NOMO-1 (cell line): ENCODE results near the gene ATN1.
"Not testable (repeated sequence)": the region's sequence is repeated elsewhere in the genome, so short reads cannot be mapped to it uniquely, and the experiment has no call there.

Source experiments
- DNase-seq, 2 experiments: peaks; one replicate each; lab custom pipeline; 2025; ENCODE audit not compliant: unreplicated experiment in 2 of 2; lab: John Stamatoyannopoulos, UW

The ATN1 gene

DNA sequence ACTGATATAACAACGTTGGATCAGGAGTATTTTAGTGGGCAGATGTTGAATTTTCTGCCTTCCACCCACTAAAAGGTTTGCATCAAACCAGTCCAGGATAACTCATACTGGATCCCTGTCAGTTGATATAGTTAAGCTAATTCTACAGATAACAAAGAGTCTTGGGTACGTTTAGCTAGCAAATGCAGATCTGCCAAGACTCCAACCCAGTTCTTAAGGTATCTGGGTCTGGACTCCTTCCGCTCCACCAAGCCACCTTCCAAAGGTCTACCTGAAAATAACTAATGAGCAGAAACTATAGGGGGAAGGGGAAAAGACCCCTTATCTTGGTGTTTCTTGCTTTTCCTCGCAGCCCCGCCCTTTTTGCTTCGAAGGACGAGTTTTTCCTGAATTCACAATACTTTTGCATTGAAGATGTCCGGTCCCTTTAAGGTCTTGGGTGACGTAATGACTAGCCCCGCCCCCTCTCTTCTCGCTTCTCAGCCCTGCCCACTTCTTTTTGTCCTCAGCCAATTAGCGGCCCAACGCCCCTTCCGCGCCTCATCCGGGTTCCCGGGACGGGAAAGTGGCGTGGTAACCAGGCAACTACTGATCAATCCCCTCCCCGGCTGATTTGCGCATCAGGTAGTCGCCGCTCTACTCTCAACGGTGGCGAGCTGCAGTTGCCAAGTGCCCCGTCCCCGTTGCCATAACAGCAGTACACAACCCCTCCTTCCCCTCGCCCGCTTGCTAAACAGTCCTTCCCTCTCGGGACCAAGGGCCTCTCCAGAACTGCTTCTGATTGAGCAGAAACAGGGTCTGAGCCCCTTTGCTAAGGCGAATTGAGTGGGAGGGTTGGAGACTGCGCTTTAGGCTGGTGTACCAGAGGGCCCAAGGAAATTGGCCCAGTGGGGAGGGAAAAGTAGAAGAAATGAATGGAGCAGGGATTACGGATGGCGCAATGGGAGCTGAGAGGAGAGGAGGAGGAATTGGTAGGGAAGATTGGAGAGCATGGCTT lies 23.2 kb upstream of the ATN1 start, which contains the start of gene LRRC23:
LRRC23 (plus strand) TSS at position 543 of the 997 bp plus-strand sequence. CDS start 812 bp downstream, outside the sequence.
- peak; percentile 89 to 97 for DNase-seq

DNA sequence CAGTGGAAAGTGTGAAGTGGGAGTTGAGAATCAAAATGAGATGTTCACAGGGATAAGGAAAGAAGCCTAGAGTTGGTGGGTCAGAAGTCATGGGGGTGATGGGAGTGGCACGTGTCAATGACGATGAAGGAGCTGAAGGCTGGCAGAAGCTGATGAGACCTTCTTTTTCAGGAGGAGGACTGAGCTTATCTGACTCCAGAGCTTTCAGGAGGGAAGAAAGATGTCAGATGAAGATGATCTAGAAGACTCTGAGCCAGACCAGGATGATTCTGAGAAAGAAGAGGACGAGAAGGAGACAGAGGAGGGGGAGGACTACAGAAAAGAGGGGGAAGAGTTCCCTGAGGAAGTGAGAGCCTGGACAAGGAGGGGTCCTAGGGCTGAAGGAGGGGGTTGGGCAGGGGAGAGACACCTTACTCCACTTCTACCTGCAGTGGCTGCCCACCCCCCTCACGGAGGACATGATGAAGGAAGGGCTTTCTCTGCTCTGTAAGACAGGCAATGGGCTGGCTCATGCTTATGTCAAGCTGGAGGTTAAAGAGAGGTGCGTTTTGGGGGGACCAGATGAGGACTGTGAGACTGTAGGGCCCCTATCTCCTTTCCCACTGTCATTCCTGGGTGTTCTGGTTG lies 22.2 kb upstream of the ATN1 start:
- DNase-seq = no peak

DNA sequence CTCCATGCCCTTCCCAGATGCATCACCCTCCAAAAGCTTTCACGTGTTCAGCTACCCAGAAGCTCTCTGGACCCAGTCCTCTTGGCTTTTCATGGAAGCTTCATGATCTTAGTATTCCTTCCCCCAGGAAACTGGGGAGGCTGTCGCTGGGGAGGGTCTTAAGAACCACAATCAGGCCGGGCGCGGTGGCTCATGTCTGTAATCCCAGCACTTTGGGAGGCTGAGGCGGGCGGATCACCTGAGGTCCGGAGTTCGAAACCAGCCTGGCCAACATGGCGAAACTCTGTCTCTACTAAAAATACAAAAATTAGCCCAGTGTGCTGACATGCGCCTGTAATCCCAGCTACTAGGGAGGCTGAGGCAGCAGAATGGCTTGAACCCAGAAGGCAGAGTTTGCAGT lies 19.6 kb upstream of the ATN1 start:
- not testable (repeated sequence) for DNase-seq

DNA sequence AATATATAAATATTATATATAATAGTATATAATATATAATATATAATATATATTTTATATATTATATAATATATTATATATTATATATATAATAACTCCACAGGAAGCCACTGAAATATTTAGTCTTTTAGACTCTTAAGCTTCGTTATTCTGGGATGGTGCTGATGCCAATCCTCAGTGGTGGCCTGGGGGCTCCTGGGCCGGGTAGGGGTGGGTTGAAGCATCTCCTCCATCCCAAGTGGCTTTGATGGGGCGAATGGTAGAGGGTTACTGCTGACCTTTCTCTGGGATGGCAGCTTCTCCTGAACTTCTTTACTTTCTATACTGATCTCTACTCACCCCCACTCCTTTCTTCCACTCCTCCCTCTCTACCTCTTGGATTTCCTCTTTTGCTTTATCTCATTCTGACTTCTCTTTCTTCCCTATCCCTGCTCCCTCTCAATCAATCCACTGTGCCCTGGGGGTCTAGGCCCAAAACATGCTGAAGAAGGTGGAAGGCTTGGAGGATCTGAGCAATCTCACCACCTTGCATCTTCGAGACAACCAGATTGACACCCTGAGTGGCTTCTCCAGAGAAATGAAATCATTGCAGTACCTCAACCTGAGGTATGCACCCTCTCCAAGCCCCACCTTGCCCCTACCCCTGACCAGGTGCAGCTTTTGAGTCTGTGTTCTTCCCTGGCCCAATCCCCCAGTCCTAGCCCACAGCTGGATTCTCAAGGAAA lies 18.2 kb upstream of the ATN1 start:
- peak in 1 of 2 experiments; percentile 22 for DNase-seq

DNA sequence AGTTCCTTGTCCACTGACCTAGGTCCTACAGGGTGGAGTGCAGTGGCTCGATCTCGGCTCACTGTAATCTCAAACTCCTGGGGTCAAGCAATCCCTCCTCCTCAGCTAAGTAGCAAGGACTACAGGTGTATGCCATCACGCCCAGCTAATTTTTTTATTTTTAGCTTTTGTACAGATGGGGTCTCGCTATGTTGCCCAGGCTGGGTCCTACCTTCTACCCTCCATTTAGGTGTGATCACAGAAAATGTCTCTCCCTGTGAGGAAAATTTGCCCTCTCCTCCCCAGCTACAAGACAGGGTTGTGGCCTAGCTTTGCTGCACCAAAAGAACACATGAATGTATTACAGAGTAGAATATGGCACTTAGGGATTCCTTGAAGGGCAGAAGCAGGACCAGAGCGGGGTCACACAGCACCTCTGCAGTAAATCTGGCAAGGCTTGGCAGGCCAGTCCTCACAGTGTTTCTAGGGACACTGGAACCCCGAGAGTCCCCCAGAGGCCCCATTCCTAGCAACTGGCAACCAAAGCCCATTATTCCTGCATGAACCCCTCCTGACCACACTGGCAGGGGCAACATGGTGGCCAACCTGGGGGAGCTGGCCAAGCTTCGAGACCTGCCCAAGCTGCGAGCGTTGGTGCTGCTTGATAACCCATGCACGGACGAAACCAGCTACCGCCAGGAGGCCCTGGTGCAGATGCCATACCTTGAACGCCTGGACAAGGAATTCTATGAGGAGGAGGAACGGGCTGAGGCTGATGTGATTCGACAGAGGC lies 15.4 kb upstream of the ATN1 start:
- no peak for DNase-seq

- DNase-seq = peak; percentile 33 to 44
These were observed 13.4 kb upstream of the ATN1 start, which contains the start of gene ENO2 for GRCh38 chr12:6914246-6914946. ENO2 (plus strand) TSS chr12:6914580; CDS start chr12:6915833, 1,253 bp downstream.

DNA sequence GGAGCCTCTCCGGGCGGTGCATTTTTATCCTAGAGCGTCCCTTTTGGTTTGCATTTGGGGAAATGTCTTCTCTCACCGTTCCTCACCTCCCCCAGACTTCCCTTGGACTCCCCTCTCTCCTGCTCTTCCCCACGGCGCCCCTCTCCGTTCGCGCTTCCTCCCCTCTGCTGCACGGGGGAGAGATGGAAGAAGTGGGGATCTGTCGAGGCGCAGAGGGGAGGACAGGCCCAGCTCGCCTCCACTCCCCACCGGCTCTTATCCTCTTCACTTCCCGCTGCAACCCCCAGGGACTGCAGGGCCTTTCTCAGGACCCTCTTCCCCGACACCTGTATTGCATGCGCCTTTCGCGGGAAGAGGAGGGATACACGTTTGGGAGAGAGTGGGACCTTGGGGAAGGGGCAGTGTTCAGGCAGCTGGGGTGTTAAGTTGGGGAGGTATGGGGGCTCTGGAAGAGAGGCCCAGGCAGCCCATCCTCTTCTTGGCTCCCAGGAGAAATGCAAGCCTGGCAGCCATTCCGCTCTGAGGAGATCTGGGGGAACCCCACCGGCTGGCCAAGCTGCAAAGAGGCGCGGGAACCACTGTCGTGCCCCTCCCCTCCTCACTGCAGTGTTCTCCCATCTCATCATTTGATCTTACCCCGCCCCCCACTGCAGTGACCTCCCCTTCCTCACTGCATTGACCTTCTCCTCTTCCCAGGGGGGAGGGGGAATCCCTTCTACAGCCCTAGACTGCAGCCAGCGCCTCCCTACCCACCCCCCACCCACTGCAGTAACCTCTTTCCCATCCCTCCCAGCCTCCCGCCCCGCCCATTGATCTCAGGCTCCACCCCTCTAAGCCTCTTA lies 12.6 kb upstream of the ATN1 start:
- DNase-seq = no peak

DNA sequence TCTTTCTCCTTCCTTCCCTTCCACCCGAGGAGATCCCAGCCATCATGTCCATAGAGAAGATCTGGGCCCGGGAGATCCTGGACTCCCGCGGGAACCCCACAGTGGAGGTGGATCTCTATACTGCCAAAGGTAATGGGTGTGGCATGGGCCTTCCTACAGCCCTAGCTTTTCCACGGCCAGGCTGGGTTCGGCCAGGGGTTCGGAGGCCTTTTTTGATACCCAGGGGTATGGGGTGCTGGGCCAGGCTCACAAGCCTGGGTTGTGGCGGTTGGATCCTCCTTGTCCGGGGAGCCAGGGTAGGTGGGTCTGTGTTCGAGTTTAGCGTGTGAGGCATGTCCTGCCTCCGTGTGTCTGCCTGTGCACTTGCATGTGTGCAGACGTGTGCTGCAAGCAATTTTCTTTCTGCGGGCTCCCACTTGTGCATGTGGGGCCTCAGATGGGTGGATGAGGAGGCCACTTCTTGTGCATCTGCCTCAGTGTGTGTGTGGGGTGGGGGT lies 11.9 kb upstream of the ATN1 start:
- no peak for DNase-seq

DNA sequence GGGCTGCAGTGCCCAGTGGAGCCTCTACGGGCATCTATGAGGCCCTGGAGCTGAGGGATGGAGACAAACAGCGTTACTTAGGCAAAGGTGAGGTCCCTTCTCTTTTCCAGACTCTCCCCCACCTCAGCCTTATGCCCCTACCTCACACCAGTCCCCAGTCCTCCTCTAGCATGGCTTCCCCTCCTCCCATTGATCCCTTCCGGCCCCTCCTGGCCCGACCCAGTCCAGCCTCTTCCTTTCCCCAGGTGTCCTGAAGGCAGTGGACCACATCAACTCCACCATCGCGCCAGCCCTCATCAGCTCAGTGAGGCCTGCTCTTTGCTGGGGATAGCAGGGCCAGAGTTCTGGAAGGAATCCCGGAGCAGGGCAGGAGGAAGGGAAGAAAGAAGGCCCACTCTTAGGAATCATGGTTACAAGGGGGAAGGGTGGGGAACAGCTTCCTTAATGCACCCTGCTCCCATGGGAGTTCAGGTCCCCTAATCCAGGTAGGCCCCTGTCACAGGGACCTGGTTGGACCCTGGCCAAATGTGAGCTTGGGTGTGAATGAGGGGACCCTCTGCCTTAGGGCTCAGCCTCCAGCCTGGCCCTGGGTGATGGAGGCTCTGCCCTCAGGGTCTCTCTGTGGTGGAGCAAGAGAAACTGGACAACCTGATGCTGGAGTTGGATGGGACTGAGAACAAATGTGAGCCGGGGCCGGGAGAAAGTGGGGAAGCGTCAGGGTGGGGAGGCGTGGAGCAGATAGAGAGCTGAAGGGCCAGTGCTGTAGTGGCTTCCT lies 11.1 kb upstream of the ATN1 start:
- no peak for DNase-seq

GRCh38 chr12:6917491-6918231 lies 10.1 kb upstream of the ATN1 start:
- DNase-seq = no peak

- DNase-seq = no peak
These were observed 8.2 kb upstream of the ATN1 start for GRCh38 chr12:6919588-6919987.

DNA sequence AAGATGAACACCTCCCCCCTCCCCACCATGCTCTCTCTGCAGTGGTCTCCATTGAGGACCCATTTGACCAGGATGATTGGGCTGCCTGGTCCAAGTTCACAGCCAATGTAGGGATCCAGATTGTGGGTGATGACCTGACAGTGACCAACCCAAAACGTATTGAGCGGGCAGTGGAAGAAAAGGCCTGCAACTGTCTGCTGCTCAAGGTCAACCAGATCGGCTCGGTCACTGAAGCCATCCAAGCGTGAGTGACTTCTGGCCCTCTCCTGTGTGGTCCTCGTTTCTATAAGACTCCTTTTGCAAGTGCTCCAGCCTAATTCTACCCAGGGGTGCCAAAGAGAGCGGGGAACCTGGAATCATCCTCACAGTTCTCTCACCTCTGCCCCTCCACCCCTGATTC lies 6.2 kb upstream of the ATN1 start:
- DNase-seq = no peak

GRCh38 chr12:6921996-6922946 lies 5.5 kb upstream of the ATN1 start:
- no peak for DNase-seq

DNA sequence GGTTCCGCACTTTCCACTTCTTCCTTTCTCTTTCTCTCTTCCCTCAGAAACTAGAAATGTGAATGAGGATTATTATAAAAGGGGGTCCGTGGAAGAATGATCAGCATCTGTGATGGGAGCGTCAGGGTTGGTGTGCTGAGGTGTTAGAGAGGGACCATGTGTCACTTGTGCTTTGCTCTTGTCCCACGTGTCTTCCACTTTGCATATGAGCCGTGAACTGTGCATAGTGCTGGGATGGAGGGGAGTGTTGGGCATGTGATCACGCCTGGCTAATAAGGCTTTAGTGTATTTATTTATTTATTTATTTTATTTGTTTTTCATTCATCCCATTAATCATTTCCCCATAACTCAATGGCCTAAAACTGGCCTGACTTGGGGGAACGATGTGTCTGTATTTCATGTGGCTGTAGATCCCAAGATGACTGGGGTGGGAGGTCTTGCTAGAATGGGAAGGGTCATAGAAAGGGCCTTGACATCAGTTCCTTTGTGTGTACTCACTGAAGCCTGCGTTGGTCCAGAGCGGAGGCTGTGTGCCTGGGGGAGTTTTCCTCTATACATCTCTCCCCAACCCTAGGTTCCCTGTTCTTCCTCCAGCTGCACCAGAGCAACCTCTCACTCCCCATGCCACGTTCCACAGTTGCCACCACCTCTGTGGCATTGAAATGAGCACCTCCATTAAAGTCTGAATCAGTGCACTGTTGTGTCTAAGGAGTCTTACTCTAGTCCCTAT lies 4.6 kb upstream of the ATN1 start:
- no peak for DNase-seq

DNA sequence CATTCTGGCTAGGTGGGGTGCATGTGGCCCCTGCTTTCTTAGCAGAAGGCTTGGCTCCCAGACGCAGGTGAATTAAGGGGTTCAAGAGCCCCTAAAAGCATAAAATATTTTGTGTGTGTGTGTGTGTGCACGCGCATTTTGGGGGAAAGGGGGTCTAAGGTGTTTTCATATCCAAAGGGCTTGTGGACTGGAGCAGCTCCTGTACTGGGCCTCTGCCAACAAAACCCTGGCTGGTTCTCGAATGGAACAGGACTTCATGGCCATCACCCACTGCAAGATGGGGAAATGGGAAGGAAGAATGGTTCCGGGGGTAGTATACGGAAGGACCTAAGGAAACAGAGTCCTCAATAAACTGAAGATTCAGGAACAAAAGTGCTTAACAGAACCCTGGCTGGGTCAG lies 3.9 kb upstream of the ATN1 start:
- DNase-seq = no peak

- no peak for DNase-seq
These were observed 2.6 kb upstream of the ATN1 start for GRCh38 chr12:6925239-6925539.
